Embryonic facial prominence (tissue), 1 donor: ENCODE results near the gene GLT1D1.

Experiments
- DNase-seq: peaks from one replicate; pipeline ENCODE4 v3.0.0-alpha.2; 2016; ENCODE audit errors: extremely low spot score

The GLT1D1 gene

DNA sequence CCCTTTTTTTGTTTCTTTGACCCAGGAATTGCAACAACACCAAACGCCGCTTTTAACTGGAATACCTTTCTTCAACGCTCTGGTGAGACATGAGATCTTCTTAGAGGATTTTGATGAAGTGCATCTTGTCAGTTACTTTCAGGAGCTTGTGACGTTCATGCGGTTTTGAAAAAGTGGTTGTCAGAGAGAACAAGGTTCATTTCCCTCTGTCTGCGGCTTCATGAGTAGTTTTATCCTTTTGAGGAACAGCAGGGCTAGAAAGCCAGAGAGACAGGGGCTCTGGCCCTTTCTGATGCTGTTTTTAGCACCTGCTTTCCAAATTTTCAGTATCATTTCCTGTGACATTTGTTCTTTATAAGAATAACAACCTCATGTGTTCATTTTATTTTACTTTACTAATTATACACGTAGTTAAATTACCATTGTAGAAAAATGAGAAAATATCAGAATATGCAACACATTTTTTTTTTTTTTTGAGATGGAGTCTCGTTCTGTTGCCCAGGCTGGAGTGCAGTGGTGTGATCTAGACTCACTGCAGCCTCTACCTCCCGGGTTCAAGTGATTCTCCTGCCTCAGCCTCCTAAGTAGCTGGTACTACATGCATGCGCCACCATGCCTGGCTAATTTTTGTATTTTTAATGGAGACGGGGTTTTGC lies 61.8 kb downstream of the GLT1D1 start:
- no peak for DNase-seq

GRCh38 chr12:128916425-128916824 lies 63.1 kb downstream of the GLT1D1 start:
- DNase-seq, result no peak

DNA sequence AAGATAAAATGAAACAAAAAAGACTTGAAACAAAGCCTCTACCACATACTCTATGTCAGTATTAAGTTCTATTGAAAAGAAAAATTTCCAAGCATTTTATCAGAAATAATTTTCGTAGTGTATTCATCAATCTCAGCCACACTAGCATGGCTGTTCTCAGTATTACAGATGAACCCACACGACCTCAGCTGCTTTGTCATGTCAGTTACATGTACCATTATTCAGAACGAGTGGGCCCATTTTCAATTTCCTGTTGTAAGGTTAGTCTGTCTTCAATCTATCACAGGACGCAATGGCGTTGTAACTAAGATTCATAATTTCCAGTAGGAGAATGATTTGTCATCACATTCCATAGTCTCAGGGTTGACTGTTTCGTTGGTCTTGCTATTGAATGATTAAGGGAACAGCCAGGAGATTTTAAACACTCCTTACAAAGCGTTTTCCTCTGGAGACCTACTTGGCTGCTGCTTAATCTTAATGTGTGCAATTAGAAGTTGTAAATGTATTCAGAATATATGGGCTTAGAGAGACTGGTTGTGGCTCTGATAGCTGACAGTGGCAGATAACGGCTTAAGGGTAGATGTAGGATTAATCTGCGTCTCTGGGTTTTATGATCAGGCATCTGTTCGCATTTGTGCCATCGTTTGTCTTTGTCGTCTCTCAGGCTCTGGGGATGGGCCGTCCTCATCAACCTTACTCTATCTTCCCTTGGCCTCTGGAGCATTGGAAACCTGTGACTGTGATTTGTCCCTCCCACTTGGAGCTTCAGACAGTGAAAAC lies 65.4 kb downstream of the GLT1D1 start:
- DNase-seq, result no peak

DNA sequence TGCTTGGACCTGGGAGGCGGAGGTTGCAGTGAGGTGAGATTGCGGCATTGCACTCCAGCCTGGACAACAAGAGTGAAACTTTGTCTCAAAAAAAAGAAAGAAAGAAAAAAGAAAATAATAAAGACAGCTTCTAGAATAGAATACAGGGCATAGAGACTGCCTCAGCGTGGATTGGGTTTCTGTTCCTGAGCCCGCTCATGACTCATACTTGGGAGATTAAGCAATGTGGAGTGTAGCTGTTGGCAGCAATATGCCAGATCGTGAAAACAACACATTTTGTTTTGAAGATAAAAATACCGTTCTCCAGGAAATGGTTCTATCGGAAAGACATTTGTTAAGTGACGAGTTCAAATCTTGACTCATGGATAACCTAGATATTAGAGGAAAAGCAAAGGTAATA lies 67.2 kb downstream of the GLT1D1 start:
- DNase-seq, result no peak

- DNase-seq, result no peak
Measured at GRCh38 chr12:128928361-128928760, 75.1 kb downstream of the GLT1D1 start.

DNA sequence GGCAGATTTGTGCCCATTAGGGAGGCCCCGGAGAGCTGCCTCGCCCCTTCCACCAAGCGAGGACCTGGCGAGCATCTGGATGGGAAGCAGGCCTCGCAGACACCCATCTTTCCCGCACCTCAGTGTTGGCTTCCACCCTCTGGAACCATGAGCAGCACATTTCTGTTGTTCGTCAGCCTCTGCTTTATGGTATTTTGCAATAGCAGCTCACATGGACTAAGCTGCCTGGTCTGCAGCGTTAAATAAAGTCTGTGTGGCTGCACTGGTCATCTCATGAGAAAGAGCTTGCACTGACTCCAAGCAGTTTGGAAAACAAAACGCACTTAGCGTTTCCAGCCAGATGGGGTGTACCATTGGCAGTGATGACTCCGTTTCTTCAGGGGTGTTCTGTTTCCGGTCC lies 75.8 kb downstream of the GLT1D1 start:
- no peak for DNase-seq

- DNase-seq, result no peak
Measured at GRCh38 chr12:128930606-128931005, 77.3 kb downstream of the GLT1D1 start.

DNA sequence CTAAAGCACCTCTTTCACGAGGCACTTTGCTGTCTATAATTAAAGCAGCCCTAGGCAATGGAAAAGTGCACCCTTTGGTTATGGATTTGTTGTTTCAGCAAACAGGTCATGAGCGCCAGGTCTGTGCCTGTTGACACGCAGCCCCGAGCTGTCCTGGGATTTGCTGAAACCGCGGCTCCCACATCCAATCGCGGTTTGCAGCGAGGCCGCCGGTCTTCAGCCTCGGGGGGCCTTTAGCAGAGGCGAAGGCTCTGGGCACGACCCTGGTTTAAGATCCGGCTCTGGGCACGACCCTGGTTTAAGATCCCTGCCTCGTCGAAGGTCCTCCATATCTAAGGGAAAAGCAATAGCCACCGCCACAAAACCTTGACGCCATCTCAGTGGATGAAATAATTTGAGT lies 79.2 kb downstream of the GLT1D1 start:
- DNase-seq, result no peak

- DNase-seq, result no peak
Measured at GRCh38 chr12:128933039-128933438, 79.8 kb downstream of the GLT1D1 start.

- no peak for DNase-seq
Measured at GRCh38 chr12:128933926-128934325, 80.6 kb downstream of the GLT1D1 start.

GRCh38 chr12:128938886-128939285 lies 85.6 kb downstream of the GLT1D1 start:
- no peak for DNase-seq

GRCh38 chr12:128940090-128940888 lies 87.0 kb downstream of the GLT1D1 start:
- no peak for DNase-seq

- no peak for DNase-seq
Measured at GRCh38 chr12:128940974-128941373, 87.7 kb downstream of the GLT1D1 start.

GRCh38 chr12:128942960-128943477 lies 89.7 kb downstream of the GLT1D1 start:
- DNase-seq, result no peak

DNA sequence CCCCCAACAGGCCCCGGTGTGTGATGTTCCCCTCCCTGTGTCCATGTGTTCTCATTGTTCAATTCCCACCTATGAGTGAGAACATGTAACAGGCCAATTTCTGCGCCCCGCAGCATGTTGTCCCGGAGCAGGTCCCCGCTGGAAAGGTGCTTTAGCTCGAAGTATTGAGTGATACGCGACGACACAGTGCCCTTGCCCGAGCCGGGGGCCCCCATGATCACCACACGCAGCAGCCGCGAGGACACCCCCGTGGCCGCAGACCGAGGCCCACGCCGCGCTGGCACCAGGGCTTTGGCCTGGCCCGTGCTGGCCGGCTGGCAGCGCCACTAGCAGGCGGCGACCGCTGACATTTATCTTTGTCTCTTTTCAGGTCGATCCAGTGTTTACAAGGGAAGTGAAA lies 91.7 kb downstream of the GLT1D1 start:
- no peak for DNase-seq

- DNase-seq, result no peak
Measured at GRCh38 chr12:128947209-128947608, 93.9 kb downstream of the GLT1D1 start.

DNA sequence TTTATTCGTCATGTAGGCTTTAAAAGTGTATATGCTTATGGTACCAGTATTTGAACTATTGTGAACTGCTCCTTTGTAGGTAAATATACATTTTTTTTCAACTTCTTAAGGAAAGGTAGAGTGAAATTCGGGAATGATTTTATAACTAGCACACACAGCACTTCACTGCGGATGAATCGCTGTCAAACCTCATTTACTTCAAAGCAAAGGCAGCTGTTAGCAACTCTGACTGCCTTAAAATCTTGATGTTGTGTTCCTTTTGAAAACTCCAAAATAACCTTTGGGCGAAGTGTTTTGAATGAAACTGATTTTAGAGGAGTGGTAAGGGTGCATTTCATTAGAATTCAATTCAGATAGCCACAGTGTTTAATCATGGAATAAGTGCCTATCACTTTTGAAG lies 95.8 kb downstream of the GLT1D1 start:
- no peak for DNase-seq

DNA sequence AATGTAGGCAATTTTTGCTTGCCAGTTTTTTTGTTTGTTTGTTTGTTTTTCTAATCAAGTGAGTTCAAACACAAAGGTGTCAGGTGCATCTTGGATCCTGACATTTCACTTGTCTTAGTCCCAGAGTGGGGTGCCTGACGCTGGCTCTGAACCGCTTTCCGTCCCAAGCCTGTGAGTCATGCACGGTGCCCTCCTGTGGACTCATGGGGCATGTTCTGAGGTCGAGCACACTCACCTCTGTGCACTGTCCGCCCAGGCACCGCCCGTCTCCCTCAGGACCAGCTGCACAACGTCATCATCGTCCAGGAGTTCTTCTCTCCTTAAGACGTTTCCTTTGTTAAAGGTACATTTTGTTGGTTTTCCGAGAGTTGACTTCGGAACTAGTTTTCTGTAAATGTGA lies 98.2 kb downstream of the GLT1D1 start:
- no peak for DNase-seq

DNA sequence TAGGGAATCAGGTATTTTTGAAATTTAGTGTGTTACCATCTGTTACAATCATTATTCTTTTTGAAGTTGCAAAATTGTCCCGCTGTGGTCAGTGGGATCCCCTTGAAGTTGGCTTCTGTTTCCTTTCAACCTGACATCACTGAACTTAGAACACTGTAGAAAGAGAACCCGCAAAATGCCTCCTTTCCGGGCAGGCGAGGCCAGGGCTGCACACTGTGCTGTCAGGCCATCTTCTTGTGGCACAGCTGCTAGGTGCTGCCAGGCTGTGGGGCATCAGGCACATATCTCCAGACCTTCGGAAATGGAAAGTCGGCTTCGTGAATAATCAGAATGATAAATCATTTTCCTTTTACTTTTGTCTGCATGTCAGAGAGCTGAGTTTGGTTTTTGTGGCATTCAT lies 103.5 kb downstream of the GLT1D1 start:
- DNase-seq, result no peak

DNA sequence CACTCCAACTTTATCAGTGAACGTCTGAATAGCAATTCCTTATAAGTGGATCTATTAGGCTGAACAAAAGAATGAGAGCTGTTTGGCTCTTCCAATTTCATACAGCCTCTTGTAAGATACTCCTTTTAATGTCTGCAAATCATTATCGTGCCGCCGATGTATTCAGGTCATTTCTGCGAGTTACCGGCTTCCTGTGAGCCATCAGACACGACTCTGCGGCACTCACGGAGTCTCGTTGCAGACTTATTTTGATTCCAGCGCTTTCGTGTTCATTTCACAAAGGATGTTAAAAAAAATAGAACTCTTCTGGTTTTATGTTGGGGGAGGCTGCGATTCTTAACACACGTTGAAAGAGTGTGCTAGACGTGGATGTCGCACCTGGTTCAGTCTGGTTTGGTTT lies 106.6 kb downstream of the GLT1D1 start:
- DNase-seq, result no peak

DNA sequence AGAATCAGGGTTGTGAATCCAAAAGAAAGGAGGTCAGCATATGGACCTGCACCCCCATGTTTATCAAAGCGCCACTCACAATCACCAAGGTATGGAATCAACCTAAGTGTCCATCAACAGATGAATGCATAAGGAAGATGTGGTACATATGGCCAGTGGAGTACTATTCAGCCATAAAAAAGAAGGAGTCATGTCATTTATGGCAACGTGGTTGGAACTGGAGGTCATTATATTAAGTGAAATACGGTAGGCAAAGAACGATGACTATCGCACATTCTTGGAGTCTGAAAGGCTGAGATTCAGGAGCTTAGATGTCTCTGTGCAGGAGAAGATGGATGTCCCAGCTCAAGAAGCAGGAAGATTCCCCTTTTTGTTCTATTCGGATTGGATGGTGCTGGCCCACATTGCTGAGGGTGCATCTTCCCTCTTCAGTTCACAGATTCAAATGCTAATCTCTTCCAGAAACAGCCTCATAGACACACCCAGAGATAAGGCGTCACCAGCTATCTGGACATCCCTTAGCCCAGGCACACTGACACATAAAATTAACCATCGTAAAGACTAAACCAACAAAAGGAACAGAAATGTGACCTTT lies 108.1 kb downstream of the GLT1D1 start:
- no peak for DNase-seq

DNA sequence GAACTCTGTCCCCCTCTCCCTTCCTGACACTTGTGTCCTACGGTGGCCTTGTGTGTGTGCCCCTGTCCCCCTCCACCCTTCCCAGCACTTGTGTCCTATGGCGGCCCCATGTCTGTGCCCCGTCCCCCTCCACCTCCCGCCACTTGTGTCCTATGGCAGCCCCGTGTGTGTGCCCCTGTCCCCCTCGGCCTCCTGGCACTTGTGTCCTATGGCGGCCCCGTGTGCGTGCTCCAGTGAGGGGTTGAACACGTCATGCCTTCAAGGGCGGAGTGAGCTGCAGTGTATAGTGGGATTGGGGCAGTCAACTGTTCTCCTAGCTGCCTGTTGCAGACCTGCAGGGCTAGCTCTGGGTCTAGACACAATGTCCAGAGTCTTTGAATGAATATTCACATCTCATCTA lies 108.7 kb downstream of the GLT1D1 start:
- DNase-seq, result no peak
